Right forelimb (tissue), 1 donor: ENCODE results near the gene KIF21B.

ENCODE experiments used
- DNase-seq: peaks from one replicate; pipeline ENCODE4 v3.0.0-alpha.2; 2018

The KIF21B gene

DNA sequence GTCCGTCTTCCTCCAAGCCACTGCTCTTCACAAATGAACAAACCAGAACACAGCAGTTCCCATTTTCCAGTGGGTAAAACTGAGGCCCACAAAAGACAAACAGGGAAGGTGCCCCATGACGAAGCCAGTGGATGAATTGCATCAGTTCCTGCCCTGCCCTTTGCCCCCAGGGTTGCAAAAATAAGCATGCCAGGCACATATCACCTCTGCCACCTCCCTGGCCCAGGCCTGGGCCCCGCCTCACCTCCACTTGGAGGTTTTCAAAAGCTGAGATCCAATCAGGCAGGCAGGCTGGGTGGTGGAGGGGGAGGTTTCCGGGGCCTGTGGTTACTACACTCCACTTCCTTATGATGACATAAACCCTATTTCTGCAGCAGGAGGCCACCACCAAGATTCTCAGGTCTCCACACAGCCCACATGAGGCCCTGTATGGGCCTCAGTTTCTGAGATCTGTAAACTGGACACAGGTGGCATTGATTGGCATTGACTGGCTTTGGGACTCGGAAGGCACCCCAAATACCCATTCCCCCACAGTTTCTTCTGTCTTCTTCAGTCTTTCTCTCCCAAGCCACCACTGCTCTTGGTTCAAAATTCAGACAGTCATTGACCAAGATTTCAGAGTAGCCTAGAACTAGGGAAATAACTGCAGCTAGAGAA is 4.1 kb downstream of the KIF21B start:
- DNase-seq = no peak

DNA sequence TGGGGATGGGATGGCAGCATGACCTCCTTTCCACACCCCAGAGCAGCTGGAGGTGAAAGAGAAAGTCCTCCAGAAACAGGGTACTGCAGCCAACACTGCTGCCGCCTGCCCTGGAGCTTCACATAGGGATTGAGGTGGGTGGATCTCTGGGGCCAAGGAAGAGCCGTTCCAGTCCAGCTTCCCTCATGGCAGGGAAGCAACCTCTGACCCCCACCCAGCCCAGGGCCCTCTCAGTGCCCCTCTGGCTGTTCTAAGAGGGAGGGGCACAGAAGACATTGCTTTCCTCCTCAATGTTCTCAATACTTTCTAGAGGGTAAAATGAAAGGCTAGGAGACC is 5.7 kb downstream of the KIF21B start:
- DNase-seq = no peak

DNA sequence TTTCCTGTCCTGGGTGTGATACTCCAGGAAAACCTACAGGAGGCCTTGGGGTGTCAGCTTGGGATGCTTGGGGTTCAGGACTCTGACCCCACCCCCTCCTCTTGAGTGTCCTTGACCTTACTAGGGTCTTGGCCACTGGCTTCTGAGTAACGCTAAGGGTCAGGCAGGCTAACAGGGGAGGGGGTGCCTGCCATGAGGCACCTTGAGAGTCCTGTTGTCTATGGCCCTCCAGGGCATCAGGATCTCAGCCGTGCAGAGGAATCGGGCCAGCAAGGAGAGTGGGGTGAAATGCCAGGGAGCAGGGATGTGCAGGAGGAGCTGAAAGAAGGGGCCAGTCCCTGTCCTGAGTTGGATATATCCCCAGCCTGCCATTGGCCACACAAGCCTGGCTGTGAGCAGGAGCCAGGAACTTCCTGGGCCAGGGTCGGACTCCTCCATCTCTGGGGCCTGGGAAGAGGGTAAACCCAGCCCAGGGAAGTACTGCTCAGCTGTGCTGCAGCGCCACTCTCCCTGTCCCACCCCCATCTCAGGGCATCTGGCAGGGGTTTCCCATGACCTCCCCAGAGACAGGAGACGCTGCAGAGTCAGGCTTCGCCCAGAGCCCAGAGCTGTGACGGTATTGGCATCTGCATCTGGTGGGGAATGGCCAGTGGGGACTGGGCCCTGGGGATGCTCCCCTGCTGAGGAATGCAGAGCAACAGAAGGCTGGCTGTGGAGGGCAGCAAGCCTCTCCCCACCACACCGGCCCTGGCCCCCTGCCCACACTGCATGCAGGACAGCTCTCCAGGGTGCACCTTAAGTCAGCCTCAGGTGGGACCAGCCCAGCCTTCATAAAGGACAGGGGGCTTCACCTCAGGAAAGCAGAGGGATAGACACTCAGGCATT is 6.3 kb downstream of the KIF21B start:
- DNase-seq = no peak

DNA sequence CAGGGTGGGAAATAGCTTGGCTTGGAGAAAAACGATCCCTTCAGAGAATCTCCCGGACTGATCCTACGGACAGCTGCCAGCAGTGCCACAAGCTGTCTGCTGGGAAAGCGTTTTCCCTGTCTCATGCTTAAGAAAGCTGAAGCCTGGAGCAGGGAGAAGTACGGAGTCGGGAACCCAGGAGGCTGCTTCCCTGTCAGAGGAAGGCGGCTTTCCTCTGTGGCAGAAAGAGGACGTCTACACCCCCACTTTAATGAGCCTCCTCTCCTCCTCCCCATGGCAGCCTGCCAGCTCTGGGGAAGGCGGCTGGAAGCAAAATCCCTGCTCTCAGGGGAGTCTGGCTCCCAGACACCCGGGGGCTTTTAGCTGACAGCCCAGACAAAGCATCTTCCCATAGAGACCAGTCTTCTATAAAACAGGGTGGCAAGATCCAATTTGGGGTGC is 7.3 kb downstream of the KIF21B start:
- DNase-seq = peak; percentile 57

DNA sequence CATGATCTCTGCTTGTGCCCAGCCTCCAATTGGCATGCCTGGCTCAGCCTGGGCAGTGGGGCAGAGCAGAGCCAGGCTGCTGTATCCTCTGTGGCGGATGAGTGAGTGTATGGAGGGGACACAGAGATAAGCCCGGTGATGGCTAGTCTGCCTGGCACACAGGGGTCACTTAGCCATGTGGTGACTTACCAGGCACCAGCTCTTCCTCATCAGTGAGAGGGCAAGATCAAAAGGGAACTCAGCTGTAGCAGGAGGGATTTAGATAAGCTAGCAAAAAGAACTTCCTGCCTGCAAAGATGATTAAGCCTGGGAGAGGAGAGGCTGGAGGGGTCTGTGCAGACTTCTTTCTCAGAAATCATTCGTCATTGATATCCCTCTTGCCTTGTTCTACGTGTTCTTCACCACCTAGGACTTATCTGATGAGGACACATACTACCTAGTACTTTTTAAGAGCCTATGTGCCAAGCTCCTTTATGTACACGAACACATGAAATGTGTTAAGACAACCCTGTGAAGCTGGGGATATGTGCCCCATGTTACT is 7.9 kb downstream of the KIF21B start:
- no peak for DNase-seq

DNA sequence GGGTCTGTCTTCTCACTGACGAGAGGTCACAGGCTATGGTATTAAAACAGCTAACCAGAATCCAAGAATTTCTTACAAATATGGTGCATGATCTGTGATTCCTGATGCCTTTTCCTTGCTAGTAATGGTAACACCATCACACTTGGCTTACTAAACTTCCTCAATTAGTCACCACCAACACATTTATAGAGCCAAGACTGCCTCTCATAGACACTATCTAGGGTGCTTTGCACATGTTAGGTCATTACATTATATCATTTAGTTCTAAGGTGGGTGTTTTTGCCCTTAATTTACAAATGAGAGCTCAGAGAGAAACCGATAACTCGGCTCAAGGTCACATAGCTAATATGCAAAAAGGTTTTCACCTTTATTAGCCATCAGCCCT is 8.7 kb downstream of the KIF21B start:
- no peak for DNase-seq

DNA sequence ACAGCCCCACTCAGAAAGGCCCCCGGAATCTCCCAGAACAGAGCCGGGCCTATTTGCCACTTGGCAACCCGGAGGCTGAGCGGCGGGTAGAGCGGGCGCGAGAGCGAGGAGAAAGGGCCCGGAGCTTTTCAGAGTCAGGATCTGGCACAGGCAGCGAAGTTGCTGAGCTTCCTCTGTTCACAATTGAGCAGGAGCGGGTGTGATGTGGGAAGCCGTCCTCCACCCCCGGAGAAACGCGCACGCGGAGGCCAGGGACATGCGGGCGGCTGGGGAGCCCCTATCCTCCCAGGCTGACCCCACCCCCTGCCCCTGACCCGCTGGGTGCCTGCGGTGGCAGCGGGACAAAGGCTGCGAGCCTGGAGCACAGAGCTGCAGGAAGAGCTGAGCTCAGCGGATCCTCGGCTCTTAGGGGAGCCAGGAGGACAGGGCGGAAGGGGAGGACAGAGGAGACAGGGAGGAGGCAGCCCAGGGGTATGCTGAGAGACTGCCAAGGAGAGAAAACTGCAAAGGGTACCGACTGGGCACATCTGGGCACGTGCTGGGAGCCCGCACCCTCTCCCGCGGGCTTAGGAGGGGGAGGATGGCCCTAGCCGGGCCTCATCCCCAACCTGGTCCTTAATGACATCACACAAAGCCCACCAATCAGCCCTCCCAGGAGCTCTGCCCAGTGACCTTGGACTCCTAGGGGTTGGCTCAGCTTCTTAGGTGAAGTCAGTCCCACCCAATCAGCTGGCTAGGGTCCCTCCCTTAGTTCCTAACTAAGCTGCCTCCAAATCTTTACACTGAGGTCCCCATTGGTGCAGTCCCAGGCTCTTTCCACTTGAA is 9.3 kb downstream of the KIF21B start:
- DNase-seq = no peak

DNA sequence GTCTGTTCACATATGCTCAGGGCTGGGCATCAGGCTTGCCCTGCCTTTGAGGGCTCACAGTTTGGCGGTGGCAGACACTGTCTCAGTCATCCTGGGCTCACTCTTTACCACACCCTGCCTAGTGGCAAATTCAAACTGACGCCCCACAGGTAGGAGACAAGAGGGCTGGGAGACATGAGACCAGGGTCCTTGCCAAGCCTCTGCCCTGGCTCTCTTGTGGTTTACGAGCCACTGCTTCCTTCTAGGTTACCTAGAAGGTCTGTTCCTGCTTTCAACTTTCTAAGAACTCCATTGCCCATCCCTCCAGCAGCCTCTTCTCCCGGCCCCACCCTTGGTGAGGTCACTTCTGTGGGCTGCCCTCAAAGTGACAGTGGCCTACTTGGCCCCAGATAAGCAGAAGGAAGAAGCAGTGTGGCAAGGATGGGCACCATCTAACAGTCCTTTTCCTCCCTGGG is 10.5 kb downstream of the KIF21B start:
- DNase-seq = no peak

DNA sequence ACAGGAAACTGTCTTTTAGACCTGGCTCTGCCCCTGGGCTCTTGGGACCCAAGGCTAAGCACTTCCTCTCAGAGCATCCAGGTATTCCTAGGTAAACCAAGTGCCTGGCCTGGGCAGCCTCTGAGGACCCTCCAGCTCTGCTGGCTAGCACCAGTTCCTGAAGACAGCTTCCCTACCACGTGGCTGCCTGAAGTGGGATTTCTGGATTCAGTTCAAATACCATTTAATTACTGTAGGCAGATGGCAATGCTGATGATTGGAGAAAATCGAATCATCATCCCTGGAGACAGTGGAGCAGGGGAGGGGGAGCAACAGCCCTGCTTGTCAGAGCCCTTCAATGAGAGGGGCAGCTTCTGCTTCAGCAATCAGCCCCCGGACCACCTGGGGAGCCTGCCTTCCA is 11.9 kb downstream of the KIF21B start:
- no peak for DNase-seq

DNA sequence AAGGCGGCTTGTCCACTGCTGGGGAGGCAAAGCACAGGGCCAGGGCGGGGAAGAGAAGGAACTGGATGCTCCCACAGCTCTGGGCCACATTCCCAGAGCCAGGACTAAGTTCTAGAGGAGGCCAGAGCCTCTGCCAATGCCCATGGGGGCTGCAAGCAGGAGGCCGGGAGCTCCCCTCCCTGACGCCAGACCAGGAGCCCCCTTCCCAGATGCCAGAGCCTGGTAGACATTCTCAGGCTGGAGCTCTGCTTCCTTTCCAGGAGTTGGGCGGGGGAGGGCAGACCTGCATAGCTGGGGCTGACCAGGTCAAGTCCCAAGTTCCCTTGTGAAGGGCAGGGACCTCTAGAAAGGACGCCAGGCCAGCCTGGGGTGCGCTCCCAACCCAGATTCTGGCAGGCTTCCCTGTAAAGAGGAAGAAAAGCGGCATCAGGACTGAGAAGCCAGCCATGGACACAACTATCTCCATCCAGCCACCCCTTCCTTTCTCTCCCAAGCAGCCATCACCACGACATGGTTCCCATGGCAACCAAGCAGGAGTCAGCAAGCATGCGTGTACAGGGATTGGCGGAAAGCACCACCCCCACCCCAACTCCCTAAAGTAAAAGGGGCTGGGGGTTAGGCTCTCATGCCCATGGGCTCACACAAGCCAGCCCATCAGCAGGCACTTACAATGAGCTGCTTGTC is 13.4 kb downstream of the KIF21B start:
- no peak for DNase-seq

DNA sequence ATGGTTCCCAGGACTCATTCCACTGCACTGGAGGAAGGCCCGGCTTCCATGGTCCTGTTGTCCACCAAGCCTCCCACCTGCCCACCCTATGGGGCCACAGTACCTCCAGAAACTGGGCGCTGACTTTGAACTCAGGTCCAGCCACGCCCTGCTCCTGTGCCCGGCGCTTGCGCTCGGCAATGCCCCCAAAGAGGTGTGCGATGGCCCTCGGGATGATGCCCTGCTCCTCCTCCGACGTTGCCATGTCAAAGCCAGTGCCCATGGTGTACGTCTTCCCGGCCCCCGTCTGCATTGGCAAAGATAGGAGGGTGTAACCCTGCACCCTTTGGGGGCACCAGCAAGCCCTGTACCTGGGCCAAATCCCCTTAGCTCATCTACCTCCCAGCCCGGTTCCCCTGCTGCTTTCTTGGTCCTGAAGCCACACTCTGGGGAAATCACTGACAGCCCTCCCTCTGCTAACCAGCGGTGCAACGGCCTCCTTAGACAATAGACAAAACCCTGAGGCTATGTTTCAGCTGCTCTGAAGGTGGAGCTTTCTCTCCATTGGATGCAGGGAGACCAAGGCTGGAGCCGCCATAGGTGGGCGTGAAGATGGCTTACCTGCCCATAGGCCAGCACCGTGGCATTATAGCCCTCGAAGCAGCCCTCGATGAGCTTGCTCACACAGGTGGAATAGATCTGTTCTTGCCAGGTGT is 14.7 kb downstream of the KIF21B start:
- DNase-seq = no peak

DNA sequence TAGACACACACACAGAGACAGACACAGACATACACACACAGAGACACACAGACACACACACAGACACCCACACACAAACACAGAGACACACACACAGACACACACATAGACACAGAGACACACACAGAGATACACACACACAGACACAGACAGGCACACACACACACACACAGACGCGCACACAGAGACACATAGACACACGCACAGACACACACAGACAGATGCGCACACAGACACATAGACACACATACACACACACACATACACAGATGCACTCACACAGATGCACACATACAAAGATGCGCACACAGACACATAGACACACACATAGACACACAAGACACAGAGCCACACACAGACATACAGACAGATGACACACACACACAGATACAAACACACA is 16.0 kb downstream of the KIF21B start:
- no peak for DNase-seq

DNA sequence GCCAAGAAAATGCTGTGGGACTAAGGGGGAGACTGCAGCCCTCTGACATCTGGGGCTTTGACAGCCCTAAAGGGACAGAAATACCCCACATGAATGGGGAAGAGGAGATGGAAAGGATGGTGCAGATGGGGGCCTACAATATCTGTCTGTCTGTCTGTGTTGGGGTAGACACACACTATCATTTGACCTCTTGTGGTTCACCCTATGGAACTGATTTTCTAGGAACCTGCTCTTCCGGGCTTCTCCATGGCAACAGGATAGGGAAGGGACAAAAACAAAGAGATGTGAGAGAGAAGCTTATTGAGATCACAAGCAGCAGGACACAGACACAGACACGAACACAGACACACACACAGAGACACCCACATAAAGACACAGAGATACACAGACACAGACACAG is 17.1 kb downstream of the KIF21B start:
- DNase-seq = no peak

DNA sequence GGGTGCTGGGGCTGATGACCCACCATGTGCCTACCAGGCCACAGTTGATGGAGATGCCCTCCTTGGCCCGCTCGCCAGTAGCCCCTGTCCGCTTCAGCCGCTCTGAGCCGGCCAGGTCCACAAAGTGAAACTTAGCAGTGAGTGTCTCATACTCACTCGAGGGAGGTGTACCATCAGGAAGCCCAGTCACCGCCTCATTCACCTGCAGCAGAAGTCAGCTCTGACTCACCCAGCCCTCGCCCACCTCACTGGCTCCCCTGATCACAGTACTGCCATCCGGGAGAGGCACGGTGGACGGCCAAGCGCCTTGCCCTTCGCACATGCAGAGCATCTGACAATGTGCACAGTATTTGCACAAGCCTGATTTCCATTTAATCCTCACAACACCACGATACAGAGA is 18.8 kb downstream of the KIF21B start:
- DNase-seq = no peak

DNA sequence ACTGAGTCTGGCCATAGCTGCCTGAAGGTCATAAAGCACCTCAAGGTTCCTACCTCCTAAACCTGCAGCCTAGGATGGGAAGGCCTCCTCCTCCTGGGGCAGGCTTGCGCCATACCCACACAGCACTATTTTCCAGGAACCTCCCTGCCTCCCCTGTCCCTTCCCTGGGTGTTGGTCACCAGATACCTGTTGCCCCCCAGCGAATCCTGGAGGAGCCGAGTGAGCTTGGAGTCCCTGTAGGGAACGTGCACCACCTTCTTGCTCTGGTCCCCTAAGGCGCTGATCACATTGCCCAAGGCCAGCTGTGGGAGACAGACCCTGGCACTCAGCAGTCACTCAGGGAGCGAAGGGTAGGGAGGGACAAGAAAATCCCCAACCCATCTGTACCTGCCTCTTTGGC is 19.4 kb downstream of the KIF21B start:
- DNase-seq = no peak

DNA sequence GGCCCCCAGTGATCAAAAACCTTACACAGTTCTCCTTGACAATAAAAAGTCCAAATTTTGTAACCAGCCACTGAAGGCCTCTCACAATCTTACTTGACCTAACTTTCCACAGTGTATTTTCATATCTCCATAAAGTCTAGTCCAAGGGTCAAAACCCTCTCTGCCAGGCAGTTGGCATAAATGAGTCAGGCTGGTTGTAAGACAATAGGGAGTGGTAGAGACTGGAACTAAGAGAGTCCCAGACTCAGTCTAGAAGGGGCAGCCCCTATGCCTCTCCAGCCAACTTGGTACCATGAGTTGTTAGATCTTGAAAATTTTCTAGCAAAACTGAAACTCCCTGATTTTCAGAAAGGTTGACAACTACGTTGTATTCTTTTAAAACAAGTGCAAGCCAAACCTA is 21.0 kb downstream of the KIF21B start:
- no peak for DNase-seq

DNA sequence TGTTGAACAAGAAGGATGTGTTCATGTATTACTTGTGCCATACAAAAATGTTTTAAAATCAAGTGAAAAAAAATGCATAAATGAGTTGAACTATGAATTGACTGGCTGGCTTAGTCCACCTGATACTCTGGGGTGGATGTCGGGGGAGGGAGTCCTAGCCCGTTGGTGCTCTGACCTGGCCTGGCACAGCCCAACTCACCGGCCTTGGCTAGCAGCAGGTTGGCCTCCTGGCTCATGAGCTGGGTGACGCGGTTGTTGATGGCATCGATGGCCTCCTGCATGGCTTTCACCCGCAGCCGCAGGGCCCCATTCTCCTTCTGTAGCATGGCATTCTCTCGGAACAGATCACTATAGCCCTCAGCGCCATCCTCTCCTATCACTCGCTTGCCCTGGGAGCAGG is 21.6 kb downstream of the KIF21B start:
- no peak for DNase-seq

DNA sequence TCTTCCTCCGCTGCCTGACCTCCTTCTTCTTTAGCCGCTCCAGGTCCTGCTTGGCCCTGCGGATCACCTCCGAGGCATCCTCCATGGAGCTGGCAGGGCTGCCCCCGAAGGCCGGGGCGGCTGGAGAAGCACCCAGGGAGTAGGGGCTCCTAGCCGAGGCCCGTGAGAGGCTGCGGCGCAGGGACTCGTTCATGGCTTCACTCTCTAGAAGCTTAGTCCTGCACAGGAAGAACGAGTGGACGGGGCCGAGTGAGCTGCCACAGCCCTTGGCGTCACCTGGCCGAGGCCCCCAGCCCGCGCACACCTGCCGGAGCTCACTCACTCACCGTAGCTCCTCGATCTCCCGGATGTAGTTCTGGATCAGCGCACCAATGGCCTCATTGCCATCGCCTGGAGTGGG is 23.1 kb downstream of the KIF21B start:
- DNase-seq = no peak

DNA sequence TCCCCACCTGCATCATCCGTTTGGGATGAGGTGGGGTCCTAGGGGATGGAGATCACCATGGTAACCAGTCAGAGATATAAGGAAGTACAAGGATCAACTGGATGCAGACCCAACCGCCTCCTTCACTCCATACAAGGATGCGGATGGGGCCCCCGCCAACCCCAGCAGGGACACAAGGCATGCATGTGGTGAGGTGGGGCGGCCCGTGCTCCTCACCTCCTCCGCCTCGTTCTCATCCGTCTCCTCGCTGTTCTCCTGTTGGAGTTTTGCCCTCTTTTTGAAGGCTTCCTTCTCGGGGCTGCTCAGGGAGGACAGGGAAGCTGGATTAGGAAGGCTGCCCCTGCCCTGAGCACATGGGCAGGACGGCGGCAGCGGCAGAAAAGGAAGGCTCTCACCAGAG is 23.8 kb downstream of the KIF21B start:
- DNase-seq = no peak

DNA sequence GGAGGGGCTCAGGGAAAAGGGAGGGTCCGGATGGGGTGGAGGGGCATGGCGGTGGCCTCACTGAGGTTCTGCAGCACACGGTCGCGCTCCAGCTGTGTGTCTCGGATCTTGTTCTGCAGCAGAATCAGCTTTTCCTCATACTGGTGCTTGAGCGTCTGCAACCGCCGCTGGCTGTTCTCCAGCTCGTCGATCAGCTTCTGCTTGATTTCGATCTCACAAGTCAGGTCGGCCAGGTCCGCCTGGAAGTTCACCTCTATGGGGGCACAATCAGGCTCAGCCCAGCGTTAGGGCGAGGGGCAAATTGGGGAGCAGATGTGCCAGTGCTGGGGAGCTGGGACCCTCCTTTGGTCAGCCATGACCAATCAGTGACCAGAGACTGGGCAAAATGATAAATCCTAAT is 25.2 kb downstream of the KIF21B start:
- no peak for DNase-seq

DNA sequence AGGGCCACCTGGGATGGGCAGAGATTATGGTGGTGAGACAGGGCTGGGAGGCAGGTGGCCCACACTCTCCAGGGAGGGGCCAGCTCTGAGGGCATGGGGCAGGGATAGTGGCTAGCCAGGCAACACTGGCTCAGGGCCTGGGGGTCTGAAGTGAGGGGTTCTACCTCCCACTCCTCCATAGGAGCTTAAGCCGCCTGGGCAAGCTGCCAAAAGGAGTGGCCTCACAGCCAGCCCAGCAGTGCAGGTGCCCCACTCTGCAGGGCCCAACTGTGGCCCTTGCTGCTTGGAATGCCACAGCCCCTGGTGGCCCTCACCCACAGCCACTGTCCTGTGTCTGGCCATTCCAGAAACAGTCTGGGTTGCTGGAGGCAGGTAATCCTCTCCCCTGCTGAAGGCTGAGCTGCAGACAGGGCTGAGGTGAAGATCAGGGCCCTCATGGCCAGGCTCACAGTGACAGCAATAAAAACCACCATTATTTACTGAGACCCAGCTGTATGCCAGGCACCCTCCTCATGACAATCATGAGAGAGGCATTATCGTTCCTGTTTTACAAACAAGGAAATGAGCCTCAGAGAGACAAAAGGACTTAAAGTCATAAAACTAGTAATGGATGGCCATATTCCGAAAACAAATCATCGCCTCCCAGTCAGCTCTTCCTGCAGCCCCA is 31.0 kb downstream of the KIF21B start:
- DNase-seq = no peak
